AG04450 (cell line): ENCODE results near the gene KIT. TPM values are rescaled to one million over a fixed set of nuclear protein-coding genes. Genes with fewer than 3 reads are reported as not detected.

Experiments
- CTCF ChIA-PET: fragments of 300-600, 350-600 bp; formaldehyde crosslinking; extraction: SDS; loops from one replicate; lab custom pipeline; 2022; ENCODE audit warnings: antibody characterized with exemption, inconsistent platforms; lab: Charles Lee
- POLR2A ChIA-PET: fragments of 350-600 bp; formaldehyde crosslinking; extraction: SDS; loops from one replicate; lab custom pipeline; 2021; ENCODE audit warnings: antibody characterized with exemption, inconsistent platforms; lab: Yijun Ruan, JAX
- DNase-seq: peaks from one replicate; pipeline ENCODE4 v3.0.0-alpha.2; 2011; ENCODE audit warnings: low read depth, low spot score
- H3K27ac ChIP-seq: one replicate; pipeline ENCODE4 v1.5.1; 2012; ENCODE audit warnings: low read depth, low read length, control low read depth
- H3K27me3 ChIP-seq: one replicate; pipeline ENCODE4 v1.6.0; 2012; ENCODE audit warnings: low read length; ENCODE audit not compliant: control insufficient read depth, insufficient read depth
- H3K4me3 ChIP-seq: 2 replicates; pipeline ENCODE4 v1.5.1; 2011; ENCODE audit warnings: mild to moderate bottlenecking, low read depth, low read length, control low read depth
- H3K9me3 ChIP-seq: 2 replicates; pipeline ENCODE4 v1.5.1; 2012; ENCODE audit warnings: low read length; ENCODE audit not compliant: control insufficient read depth, insufficient read depth
- CTCF ChIP-seq: IDR thresholded peaks from 2 replicates; pipeline ENCODE4 v1.5.1; 2011; ENCODE audit warnings: low read depth, low read length, control low read depth, inconsistent platforms
- polyA plus RNA-seq: library from polyadenylated mRNA; depleted of rRNA; stranded (reverse); fragments of >200 nt; gene quantifications from 2 replicates; pipeline ENCODE4 v1.2.3, GENCODE V29; 2011

KIT gene
- polyA plus RNA-seq, 1 experiment = 0.07 TPM

GRCh38 chr4:54708339-54709279 is 50.9 kb downstream of the KIT start:
- no peaks in the 10 kb centered on the region for H3K9me3 ChIP-seq
- ChIA-PET POLR2A (no interaction called here), CTCF (no interaction called here)
- no peak overlapping the region for H3K4me3 ChIP-seq
- DNase-seq = no peak
- H3K27ac ChIP-seq = no peak overlapping the region
- no peak for TF ChIP-seq CTCF
- no peaks in the 10 kb centered on the region for H3K27me3 ChIP-seq

DNA sequence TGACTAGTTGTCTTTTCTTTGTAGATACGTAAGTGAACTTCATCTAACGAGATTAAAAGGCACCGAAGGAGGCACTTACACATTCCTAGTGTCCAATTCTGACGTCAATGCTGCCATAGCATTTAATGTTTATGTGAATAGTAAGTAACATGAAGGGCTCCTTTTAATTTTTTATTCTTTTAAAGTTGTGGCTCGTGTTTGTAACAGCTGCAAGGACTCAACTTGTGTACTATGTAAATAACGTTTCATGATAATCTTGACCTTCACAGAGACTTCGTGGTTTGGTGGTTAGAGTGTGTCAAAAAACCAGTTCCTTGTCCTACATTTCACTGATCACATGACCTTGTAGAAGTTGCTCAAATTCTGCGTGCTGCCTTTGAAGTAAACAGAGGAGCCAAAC is 51.6 kb downstream of the KIT start:
- ChIA-PET POLR2A (no interaction called here), CTCF (no interaction called here)
- no peaks in the 10 kb centered on the region for H3K9me3 ChIP-seq
- no peak overlapping the region for H3K4me3 ChIP-seq
- no peaks in the 10 kb centered on the region for H3K27me3 ChIP-seq
- TF ChIP-seq CTCF = no peak
- no peak for DNase-seq
- no peak overlapping the region for H3K27ac ChIP-seq

GRCh38 chr4:54712206-54712605 is 54.4 kb downstream of the KIT start:
- no peak overlapping the region for H3K27ac ChIP-seq
- ChIA-PET CTCF (no interaction called here), POLR2A (no interaction called here)
- no peak for DNase-seq
- H3K4me3 ChIP-seq = no peak overlapping the region
- TF ChIP-seq CTCF = no peak
- no peaks in the 10 kb centered on the region for H3K27me3 ChIP-seq
- H3K9me3 ChIP-seq = no peaks in the 10 kb centered on the region

- TF ChIP-seq CTCF = no peak
- no peak for DNase-seq
- Histone ChIP-seq H3K9me3 (no peaks in the 10 kb centered on the region), H3K27ac (no peak overlapping the region), H3K4me3 (no peak overlapping the region), H3K27me3 (no peaks in the 10 kb centered on the region)
- POLR2A ChIA-PET = no interaction called here
- CTCF ChIA-PET = interaction anchor here (0.7 kb wide), 1 partner anchor 597 kb away, joined by 16 read pairs; no protein-coding TSS in a partner anchor
These were observed 56.9 kb downstream of the KIT start for GRCh38 chr4:54714631-54715030.

GRCh38 chr4:54716478-54717065 is 58.8 kb downstream of the KIT start:
- Histone ChIP-seq H3K4me3 (no peak overlapping the region), H3K9me3 (no peaks in the 10 kb centered on the region), H3K27ac (no peak overlapping the region), H3K27me3 (no peaks in the 10 kb centered on the region)
- TF ChIP-seq CTCF = no peak
- ChIA-PET CTCF (no interaction called here), POLR2A (no interaction called here)
- DNase-seq = no peak
